Sciatic nerve (tissue), 2 donors: ENCODE results near the gene CCDC85C. TPM values are rescaled to one million over a fixed set of nuclear protein-coding genes. Genes with fewer than 3 reads are reported as not detected.

Experiments
- ATAC-seq: fragments of 200-7000 bp; cut with Tn5 transposase; one replicate; pipeline ENCODE4 v1.9.1; 2020; ENCODE audit warnings: mild to moderate bottlenecking, moderate library complexity
- DNase-seq: peaks from one replicate; pipeline ENCODE4 v3.0.0-alpha.2; 2020; ENCODE audit warnings: low spot score
- intact Hi-C: fragments of 100-400 bp; cut with DNase I; formaldehyde crosslinking; loops from one replicate; pipeline ENCODE4 v1.14.2; 2022
- total RNA-seq: library from RNA; stranded (reverse); fragmentation: NEBNext Ultra II Directional; extraction: Animal tissue kit (Norgen Biotek cat#: 25700); gene quantifications from one replicate; pipeline ENCODE4 v1.2.1, GENCODE V29; 2021
- donor health status: DM: no; HTN: no; CAD: no.
- donor health status: DM: no; HTN: no; CAD: no.

CCDC85C gene
- total RNA-seq, 1 donor from 2014 or later, result 9.0 TPM

DNA sequence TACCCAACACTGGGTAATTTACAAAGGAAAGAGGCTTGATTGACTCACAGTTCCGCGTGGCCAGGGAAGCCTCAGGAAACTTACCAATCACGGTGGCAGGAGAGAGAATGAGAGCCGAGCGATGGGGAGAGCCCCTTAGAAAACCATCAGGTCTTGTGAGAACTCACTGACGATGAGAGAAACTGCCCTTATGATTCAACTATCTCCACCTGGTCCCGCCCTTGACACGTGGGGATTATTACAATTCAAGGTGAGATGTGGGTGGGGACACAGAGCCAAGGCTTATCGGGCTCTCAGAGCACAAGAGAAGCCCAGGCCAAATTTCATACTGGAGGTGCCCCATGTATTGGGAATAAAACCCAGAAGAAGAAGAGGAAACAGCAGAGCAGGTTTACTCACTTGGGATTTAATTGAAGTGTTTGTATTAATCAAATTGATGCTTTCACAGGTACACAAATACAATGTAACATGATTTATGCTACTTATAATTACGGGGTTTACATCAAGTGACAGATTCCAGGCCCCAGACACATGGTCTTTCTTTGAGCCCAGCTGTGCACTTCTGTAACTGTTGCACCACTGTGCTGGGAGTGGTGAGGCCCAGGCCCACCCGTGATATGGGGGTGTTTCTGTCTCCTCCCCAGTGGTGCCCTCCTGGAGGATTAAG lies 8.2 kb upstream of the CCDC85C start:
- DNase-seq (no peak), ATAC-seq (no peak)
- intact Hi-C loops, result no loop called here

DNA sequence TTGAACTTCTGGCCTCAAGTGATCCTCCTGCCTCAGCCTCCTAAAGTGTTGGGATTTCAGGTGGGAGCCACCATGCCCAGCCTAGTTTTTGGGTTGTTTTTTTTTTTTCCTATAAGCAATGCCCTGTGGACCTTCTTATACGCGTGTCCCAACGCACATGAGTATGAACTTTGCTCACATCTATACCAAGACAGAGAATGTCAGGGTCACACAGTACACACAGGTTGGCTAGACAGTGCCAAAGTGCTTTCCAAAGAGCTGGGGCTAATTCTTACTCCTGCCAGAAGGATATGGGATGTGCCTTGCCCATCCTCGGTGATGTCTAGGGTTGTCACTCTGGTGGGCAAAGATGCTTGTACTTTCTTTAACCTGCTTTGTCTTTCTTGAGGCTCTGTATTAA lies 7.6 kb upstream of the CCDC85C start:
- no peak for ATAC-seq
- DNase-seq, result no peak
- intact Hi-C loops, result no loop called here

DNA sequence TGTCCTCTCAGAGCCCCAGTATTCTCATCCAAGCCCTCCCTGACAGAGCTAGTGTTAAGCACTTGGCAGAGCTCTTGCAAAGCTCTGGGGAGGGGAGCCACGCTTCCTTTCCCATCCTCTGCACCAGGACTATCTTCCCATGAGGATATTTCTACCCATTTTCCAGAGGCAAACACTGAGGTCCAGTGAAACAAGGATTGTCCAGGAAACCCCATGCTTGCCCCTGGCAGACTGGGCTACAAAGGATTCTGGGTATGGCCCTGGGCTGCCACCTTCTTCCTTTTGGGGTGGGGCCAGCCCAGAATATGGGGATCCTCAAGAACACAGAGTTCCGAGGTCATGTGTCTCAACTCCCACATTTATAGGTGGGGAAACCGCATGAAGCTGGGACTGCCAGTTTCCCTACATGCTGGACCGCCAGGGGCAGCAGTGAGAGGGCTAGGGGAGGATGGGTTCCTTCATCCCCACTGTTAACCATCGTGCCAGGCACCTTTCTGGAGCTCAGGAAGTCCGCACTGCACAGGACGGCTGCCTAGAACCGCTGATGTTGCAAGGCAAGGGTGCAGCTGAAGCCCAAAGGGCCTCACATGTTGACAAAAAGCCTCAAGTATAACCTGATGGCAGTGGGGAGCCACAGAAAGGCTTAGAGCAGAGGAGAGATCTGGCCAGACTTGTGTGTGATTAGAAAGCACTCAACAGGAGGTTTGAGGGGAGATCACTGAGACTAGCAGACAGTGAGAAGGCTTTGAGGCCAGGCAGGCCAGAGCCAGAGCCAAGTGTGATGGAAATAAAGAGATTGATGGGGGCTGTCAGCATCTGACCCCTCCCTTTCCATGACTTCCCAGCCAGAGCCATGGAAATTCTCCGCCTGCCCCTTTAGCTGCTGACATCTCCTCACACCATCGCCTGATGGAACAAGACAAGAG lies 5.5 kb upstream of the CCDC85C start:
- DNase-seq (no peak), ATAC-seq (no peak)
- intact Hi-C loops, result no loop called here

DNA sequence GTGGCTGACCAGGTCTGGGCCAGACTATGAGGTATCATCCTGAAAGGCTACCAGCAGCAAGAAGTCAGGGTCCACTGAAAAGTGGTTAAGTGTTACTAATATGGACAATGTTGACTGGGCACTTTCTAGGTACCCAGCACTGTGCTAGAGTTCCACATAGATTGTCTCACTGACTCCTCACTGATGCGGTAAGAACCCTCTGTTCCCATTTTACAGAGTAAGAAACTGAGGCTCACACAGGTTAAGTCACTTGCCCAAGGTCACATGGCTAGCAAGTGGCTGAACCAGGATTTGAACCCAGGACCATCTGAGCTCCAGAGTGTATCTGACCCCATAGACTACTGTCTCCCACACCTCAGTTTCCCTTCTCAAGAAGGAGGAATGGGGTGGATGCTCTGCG lies 4.6 kb upstream of the CCDC85C start:
- ATAC-seq (no peak), DNase-seq (no peak)
- intact Hi-C loops, result no loop called here

DNA sequence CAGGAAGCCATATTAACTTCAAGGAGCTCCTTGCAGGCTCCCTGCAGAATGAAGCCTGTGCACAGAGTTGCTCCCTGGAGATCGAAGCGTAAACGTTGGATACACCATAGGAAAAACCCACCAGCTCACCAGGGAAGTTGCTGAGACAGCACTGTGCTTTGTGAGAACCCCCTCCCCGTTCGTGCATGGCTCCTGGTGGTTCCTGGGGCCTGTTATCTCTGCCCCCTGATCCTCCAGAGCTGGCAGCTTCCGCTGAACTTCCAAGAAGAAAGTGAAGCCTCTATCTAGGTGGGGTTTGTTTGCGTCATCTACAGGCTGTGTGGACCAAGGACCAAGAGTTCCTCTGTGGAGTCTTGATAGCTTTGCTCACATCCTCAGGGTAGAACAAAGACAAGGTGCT lies 2.4 kb upstream of the CCDC85C start:
- no peak for DNase-seq
- ATAC-seq, result no peak
- intact Hi-C loops, result no loop called here

DNA sequence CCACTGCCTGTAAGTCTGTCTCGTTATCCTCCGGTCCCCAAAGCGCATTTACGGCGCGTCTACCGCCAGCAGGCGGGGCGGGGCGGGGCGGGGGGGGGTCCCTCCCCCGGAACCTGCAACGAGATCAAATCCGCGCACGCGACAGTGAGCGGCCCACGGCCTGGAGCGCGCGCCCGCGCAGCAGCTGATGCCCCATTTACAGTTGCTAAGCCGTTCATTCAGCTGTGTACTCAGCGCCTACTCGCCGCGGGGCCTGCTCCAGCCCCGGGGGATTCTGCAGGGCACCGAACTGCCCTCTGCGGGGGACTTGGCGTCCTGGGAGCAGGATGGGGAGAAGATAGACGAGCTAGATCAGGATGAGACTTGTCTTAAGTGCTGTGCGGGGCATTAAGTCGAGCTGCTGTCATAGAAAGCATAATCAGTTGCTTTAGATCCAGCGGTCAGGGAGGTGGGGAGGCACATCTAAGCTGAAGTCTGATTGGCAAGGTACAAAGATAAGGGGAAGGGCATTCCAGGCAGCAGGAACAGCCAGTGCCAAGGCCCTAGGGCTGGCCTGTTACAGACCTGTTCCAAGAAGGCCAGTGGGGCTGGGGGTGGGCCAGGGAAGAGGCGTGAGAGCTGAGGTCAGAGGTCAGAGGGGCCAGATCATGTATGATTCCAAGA lies 1.4 kb upstream of the CCDC85C start:
- ATAC-seq, result peak; percentile 33
- intact Hi-C loops, result no loop called here
- DNase-seq, result peak; percentile 71

DNA sequence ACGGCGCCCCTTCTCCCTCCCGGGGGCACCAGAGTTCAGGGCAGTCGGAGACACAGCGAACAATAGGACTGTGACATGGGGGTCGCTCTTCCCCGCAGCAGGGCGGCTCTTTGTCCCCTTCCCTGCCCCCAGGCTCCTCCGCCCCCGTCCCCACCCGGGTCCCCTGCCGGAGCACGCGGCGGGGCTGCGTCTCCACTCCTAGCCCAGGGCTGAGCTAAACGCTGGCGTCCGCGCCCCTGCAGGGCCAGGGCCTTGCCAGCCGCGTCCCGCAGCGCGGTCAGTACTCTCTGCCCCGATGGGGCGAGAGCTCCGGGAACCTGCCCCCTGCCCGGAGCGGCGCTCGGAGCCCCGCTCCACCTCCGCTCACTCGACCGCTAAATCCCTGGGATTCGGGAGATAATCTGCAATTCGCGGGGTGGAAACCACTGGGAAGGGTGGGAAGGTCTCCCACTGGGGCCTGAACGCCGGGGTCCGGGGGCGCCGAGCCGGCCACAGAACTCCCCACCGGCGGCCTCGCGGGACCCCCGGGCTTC lies 825 bp upstream of the CCDC85C start:
- intact Hi-C loops, result no loop called here
- peak; percentile 51 for ATAC-seq

DNA sequence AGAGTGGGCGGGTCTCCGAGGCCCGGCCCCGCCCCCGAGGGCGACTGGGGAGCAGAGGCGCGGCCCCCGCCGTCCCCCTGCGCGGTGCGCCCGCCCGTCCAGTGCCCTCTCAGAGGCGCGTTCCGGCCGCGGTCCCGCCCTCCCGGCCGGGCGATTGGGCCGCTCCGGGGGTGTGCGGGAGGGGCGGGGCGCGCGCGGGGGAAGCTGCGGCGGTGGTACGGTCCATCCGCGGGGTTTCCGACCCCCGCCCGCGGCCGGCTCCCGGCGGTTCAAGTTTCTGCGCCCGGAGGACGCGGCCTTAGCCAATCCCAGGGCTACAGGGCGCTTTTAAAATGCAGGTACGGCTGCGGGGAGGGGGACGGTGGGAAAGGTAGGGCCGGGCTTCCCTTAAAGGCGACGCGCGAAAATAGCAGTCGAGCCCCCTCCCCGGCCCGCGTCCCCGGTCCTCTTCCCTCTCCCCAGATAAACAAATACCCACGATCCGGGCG lies 315 bp upstream of the CCDC85C start:
- DNase-seq, result peak; percentile 94
- peak; percentile 96 for ATAC-seq
- intact Hi-C loops, result no loop called here

More for the DNA sequence above, 825 bp upstream of the CCDC85C start:
- no peak for DNase-seq

DNA sequence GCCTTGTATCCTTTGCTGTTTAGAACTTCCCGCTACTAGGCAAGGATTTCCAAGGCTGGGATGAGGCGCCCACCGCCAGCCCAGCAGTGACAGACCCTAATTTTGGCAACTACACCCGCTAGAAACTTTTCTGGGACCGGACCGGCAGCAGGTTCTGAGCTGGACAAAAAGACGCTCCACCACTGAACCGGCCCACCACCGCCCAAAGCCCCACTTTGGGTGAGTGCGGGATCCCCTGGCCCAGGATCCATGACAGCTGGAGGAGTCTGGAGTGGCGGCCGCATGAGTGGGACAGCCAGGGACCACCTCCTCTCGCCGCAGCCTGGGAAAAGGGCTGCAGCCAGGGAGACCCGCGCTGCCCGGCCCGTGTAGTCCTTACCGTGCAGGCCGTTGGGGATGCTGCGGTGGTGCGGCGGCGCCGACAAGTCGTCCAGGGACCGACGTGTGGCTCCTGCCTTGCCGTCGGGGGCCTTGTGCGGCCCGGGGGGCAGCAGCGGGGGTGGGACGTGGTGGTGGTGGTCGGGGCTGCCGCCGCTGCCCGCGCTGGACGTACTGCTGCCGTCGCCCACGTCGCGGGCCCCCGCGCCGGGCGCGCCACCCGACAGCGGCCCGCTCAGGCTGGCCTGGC lies 1.1 kb downstream of the CCDC85C start:
- ATAC-seq (no peak), DNase-seq (no peak)
- intact Hi-C loops, result no loop called here

DNA sequence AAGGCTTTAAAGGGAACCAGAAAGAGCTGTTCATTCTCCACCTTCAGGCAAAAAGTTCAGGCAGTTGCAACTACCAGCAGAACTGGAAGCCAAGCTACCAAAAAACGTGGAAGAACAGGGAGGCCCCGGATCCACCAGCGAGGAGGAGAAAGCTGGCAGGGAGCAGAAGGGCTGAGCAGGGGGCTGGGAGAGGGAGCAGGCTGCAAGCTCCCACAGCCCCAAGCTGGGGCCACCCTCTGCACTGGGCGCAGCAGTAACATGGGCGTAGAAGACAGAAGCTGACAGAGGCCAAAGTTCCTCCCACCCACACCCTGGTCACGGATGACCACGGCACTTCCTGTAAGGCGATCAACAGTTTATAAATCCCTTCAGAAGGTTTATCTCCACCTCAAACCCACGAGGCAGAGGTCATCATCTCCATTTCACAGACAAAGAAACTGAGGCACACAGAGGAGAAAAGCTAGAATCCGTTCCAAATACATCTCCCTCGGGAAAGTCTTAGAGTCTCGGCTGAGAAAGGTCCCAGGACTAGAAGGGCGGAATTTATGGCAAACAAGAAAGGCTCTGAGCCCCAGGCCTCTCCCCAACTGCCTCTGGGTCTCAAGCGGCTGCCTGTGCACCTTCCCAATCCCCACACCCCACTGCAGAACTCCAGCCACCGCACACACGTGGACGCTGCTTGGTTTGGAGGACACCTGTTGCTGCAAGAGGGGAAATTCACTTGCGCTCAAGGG lies 1.8 kb downstream of the CCDC85C start:
- intact Hi-C loops, result no loop called here
- DNase-seq, result no peak
- ATAC-seq, result no peak

DNA sequence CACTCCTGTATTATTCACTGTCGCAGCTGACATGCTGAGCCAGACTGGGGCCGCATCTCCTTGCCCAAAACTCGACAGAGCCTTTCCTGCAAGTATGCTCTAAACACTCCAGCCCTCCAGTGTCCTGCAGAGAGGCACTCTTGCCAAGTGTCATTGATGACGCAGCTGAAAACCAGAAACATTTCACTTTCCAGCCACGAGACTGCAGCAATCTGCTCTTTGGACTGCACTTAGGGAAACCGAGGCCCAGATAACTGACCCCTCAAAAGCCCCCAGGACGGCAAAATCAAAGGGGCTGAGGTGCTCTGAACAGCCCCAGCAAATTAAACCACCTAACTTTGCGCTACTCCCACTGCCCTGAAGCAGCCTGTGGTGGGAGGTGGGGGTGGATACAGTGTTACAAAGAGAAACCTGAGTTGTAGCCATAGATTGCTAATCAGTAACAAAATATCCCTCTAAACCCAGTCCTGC lies 2.6 kb downstream of the CCDC85C start:
- intact Hi-C loops, result no loop called here
- ATAC-seq, result no peak
- no peak for DNase-seq

DNA sequence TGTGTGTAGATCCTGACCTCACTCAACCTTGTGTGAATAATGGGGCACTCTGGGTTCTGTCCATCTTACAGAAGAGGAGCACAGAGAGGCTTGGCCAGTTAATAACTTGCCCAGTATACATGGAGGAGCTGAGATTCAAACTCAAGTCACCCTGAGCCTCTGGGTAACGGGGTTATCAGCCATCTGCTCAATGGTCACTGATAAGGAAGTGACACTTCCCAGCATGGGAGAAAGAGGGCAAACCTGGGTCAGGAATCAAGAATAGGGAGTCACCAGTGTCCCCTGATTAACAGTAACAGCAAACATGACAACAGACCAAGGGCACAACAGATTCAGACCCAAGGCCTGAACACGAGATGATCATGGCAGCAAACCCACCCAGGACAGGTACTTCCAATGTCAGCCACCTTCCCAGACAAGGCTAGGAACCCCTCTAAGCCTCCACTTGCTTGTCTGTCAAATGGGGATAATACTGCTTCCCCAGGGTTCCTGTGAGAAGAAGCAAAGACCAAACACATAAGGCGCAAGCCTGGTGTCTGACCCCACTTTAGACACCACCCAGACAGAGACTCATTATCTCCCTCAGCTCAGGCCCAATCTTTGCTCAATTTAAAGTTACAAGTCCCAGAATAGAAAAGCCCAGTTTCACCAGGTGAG lies 3.6 kb downstream of the CCDC85C start:
- ATAC-seq (no peak), DNase-seq (no peak)
- intact Hi-C loops, result no loop called here

DNA sequence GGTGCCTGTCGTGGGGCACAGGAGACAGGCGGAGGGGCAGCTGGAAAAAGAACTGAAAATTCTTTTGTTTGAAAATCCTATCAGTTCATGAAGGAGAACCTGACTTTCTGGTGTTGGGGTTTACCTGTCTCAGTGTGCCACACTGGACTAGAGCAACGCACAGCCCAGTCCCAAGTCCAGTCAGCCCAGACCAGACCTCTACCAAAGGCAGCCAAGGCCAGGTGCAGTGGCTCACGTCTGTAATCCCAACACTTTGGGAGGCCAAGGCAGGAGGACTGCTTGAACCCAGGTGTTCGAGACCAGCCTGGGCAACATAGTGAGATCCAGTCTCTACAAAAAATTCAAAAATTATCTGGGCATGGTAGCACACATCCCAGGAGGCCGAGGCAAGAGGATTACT lies 4.6 kb downstream of the CCDC85C start:
- intact Hi-C loops, result no loop called here

DNA sequence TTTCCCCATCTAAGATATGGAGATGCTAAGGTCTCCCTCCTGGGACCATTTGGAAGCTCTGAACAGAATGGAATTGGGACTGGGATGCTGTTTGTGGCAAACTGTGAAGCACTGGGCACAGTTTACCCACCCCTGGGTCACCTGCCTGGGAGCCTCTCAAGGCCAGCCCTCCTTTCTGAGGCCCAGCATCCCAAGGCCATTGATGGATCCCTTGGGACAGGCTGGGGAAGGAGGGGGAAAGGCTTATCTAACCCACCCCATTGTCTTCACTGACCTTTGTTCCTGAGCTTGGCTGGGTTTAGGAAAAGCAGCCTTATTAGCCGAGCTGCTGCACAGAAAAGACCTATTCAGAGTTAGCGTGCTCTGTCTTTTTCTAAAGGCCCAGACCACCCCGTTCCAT lies 5.2 kb downstream of the CCDC85C start:
- DNase-seq (no peak), ATAC-seq (no peak)
- intact Hi-C loops, result no loop called here

More for the DNA sequence above, 4.6 kb downstream of the CCDC85C start:
- ATAC-seq, result no peak
- no peak for DNase-seq

DNA sequence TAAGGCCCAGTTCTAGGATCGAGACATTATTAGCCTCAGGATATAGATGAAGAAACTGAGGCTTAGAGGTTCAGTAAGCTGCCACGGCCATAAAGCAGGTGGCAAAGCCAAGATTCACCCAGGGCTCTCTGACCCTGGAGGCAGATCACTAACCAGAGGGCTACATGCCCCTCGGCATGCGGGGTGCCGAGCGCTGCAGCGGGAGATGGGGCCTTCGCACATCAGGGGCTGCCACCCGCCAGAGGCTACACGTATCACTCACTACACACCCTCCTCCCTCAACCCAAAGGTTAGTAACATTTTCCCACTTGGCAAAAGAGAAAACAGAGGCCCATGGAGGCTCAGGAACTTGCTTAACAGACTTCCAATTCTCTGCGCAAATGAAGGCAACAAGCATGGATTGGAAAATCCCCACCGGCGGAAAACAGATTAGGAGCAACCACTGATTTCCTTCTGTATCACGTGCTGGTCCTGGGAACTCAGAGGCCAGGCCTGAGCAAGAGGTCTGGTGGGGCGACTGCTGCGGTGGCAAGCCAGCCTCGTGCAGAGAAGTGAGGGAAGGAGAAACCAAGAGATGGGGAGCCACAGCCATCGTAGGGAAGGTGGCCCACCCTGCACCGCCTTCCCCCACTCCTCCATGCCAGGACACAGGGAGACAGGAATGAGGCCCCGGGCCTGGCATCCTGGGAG lies 6.0 kb downstream of the CCDC85C start:
- no peak for DNase-seq
- intact Hi-C loops, result no loop called here
- no peak for ATAC-seq

DNA sequence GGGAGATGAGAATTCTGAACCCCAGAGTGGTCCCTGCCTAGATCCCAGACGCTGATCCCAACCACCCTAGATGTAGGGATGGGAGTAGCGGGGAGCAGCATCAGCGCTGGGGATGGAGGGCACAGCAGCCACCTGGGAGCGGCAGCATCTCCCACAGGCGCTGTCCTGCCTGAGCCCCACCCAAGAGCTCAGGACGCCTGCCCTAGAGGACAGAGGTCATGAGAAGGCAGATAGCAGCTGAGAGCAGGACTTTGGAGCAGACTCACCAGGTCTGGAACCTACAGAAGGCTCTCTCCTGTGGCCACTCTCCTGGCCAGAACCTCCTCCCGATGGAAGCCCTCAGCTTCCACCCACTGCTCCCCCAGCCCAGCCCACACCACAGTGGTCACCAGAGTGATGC lies 7.2 kb downstream of the CCDC85C start:
- ATAC-seq (no peak), DNase-seq (no peak)
- intact Hi-C loops, result no loop called here

DNA sequence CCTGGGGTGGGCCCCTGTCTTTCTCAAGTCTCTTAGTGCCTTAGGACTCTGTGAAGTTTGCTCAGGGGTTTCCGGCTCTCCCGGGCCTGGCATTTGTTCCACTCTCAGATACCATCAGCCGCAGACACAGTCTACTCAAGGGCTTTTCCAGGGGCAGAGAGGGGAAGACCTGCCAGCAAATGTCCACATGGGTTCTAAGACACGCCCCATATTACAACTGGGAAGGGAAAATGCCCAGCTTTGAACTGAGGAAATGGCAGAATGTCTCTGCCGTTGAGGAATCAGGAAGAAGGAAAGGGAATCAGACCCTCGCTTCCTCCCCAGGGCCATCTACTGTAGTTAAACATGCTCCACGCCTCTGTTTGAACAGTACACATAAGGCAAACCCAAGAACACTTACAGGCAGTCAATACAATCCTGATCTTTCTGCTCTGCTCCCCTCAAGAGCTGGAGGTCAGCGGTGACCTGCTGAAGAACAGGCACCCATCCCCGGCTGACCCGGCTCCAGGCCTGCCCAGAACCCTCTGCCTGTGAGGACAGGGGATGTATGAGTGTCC lies 7.9 kb downstream of the CCDC85C start:
- intact Hi-C loops, result no loop called here
- ATAC-seq (no peak), DNase-seq (no peak)
